UCSD-AML1 (cell line): Measurements from ENCODE around the gene HIGD1A.
A peak's percentile ranks its signal among the peaks of the same experiment; 100 is the strongest.

Experiments
- DNase-seq: peaks from one replicate; lab custom pipeline; 2025; ENCODE audit not compliant: unreplicated experiment; lab: John Stamatoyannopoulos, UW

HIGD1A gene

DNA sequence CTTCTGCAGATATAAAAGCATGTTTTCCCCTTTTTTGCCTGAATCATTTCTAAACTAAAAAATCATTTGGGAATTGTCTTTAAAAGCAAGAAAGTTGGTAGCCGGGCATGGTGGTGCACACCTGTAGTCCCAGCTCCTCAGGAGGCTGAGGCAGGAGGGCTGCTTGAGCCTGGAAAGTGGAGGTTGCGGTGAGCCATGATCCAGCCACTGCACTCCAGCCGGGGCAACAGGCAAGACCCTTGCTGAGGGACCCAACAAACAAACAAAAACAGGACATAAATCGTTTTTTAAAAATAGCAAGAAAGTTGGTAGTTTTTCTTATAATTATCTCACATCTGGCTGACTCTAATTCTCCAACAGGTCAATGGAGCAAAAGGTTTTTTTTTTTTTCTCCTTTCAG, 2.5 kb downstream of the HIGD1A start:
- DNase-seq: no peak

- DNase-seq: no peak
Observed at GRCh38 chr3:42801048-42801620, 3.2 kb downstream of the HIGD1A start.

DNA sequence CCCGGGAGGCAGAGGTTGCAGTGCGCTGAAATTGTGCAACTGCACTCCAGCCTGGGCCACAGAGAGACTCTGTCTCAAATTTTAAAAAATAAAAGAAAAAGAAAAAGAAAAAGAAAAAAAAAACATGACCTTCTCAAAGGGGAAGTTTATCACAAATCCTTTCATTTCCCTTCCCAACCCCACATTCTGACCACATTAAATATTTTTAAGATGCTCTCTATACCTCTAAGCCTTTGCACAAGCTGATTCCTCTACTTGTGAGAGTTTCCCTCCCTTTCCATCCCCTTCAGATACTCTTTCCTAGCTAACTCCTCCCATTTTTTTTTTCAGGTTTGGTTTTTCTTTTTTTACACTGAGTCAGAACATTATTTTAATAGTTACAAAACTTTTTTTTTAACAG, 4.0 kb downstream of the HIGD1A start:
- no peak for DNase-seq

- no peak for DNase-seq
Observed at GRCh38 chr3:42799376-42799775, 4.9 kb downstream of the HIGD1A start.

- no peak for DNase-seq
Observed at GRCh38 chr3:42796332-42796885, 7.9 kb downstream of the HIGD1A start.

- DNase-seq: no peak
Observed at GRCh38 chr3:42795621-42796181, 8.6 kb downstream of the HIGD1A start.

DNA sequence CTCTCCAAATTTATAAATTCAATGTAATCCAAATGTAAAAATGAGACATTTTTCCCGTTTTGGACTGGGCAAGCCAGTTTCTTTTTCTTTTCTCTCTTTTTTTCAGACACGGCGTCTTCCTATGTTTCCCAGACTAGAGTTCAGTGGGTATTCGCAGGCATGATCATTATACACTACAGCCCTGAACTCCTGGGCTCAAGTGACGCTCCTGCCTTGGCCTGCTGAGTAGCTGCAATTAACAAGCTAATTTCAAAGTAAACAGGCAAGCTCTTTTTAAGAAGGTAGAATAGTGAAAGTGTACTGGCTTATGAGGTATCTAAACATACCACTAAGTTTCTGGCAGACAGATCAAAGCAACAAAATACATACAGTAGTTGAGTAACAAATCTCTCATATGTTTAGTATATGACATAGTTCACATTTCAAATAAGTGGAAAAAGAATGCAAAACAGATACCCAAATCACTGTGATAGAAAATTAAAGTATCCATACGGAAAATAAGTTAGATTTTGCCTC, 13.5 kb downstream of the HIGD1A start:
- no peak for DNase-seq

GRCh38 chr3:42786631-42787030, 17.7 kb downstream of the HIGD1A start:
- no peak for DNase-seq

- no peak for DNase-seq
Observed at GRCh38 chr3:42786212-42786611, 18.1 kb downstream of the HIGD1A start.

- DNase-seq: no peak
Observed at GRCh38 chr3:42780892-42781700, 23.2 kb downstream of the HIGD1A start.

- DNase-seq: no peak
Observed at GRCh38 chr3:42780398-42780797, 23.9 kb downstream of the HIGD1A start.

- DNase-seq: no peak
Observed at GRCh38 chr3:42778644-42779043, 25.6 kb downstream of the HIGD1A start.

DNA sequence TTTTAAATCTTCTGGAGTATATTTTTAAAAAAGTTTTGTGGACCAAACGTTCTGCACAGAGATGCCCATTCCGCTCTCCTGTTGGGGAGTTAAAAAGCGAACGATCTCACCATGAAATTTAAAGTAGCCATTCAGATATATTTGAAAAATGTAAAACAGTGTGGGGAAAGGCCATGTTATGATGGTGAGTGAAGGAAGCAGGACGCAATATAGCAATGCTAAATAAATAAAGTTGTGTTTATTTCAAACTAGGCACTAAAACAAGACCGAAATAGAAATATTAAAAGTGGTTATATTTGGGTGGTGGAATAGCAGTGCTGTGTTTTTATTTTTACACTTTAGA, 30.9 kb downstream of the HIGD1A start:
- DNase-seq: no peak

DNA sequence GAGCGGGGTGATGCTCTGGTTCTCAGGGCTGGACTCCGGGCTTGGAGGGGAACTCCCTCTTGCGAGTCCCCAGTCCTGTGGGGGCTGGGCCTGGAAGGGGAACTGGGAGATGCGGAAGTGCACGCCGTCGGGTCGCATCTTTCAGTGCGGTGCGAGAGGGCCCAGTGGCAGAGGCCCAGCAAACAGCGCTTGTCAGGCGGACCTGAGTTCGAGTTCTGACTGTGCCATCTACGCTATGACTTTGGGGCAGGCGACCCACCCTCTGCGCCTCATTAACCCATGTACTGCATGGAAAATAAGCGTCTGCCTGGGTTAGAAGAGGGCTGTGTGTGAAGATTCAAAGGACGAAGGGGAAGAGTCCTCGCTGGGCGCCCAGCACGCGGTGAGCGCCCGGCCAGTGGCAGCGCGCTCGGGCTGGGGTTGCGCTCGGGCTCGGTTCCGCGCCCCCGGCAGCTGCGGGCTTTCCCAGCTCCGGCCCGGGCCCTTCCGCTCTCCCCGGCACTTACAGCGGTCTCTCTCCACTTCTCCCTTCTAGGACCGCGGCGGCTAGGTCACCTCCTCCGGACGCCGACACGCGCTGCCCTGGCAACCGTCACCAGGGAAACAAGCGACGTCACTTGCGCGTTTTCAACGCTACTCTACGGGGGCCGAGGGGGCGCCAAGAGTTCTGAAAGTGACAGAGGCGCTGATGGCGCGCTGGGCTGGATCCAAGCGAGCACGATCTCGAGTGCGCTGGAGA, 31.5 kb downstream of the HIGD1A start, which contains the start of gene CCDC13:
Gene CCDC13, minus strand, starts transcription at position 584 of the 739 bp plus-strand sequence. CDS start 14,908 bp downstream, outside the sequence.
- peak; percentile 93 for DNase-seq

GRCh38 chr3:42771271-42771670, 33.0 kb downstream of the HIGD1A start:
- no peak for DNase-seq

DNA sequence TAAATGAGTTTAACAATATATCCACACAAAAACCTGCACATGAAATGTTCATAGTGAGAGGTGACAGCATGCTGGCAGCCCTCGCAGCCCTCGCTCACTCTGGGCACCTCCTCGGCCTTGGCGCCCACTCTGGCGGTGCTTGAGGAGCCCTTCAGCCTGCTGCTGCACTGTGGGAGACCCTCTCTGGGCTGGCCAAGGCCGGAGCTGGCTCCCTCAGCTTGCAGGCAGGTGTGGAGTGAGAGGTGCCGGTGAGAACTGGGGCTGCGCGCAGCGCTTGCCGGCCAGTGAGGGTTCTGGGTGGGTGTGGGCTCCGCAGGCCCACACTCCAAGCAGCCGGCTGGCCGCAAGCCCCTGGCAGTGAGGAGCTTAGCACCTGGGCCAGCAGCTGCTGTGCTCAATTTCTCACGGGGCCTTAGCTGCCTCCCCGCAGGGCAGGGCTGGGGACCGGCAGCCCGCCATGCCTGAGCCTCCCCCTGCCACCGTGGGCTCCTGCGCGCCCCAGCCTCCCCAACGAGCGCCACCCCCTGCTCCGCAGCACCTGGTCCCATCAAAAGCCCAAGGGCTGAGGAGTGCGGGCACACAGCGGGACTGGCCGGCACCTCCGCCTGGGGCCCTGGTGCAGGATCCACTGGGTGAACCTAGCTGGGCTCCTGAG, 34.7 kb downstream of the HIGD1A start:
- no peak for DNase-seq

DNA sequence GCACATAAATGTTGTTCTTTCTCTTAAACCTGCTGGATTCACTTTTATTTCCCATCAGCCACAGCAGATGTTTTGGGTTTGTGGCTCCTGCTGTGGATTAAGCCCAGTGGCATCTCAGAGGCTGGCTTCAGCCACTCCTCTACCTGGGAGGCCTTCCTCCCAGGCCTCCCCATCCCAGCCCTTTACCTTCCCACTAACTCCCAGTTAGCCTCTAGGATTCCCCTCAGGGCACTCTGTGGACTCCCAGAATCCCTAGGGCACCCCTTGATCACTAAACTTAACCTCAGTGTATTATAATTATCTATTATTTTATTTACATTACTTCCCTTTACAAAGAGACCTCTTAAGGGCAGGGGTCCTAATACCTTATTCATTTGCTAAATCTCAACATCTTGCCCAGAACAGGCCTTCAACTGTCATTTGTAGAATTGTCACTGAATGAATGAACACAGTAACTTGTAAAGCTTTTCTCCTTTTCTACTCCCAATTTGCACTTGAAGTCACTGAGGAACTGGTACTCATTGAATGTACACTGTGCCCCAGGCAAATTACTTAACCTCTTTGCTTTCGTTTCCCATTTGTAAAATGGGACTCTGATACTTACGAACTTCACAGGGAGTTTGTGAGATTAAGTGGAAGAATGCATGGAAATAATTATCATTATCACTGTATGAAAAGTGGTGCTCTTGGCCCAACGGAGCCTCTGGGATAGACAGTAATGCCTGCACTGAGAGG, 39.6 kb downstream of the HIGD1A start:
- no peak for DNase-seq

DNA sequence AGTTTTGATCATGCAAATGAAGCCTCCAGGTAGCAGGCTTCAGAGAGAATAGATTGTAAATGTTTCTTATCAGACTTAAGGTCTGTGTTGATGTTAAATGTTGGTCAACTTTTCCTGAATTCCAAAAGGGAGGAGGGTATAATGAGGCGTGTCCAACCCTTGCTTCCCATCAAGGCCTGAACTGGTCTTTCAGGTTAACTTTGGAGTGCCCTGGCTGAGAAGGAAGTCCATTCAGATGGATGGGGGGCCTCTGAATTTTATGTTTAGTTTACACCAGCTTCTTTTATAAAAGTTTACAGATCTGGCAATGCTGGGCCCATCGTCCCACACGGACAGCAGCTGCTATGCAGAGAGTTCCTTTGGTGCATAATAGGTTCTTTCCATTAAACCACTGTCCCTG, 40.2 kb downstream of the HIGD1A start:
- no peak for DNase-seq

- DNase-seq: no peak
Observed at GRCh38 chr3:42763021-42763420, 41.3 kb downstream of the HIGD1A start.
